Measurements from ENCODE around the gene MLLT1.
"Not testable (repeated sequence)": the region's sequence is repeated elsewhere in the genome, so short reads cannot be mapped to it uniquely, and the experiment has no call there.

Gene MLLT1, protein sequence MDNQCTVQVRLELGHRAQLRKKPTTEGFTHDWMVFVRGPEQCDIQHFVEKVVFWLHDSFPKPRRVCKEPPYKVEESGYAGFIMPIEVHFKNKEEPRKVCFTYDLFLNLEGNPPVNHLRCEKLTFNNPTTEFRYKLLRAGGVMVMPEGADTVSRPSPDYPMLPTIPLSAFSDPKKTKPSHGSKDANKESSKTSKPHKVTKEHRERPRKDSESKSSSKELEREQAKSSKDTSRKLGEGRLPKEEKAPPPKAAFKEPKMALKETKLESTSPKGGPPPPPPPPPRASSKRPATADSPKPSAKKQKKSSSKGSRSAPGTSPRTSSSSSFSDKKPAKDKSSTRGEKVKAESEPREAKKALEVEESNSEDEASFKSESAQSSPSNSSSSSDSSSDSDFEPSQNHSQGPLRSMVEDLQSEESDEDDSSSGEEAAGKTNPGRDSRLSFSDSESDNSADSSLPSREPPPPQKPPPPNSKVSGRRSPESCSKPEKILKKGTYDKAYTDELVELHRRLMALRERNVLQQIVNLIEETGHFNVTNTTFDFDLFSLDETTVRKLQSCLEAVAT

DNA sequence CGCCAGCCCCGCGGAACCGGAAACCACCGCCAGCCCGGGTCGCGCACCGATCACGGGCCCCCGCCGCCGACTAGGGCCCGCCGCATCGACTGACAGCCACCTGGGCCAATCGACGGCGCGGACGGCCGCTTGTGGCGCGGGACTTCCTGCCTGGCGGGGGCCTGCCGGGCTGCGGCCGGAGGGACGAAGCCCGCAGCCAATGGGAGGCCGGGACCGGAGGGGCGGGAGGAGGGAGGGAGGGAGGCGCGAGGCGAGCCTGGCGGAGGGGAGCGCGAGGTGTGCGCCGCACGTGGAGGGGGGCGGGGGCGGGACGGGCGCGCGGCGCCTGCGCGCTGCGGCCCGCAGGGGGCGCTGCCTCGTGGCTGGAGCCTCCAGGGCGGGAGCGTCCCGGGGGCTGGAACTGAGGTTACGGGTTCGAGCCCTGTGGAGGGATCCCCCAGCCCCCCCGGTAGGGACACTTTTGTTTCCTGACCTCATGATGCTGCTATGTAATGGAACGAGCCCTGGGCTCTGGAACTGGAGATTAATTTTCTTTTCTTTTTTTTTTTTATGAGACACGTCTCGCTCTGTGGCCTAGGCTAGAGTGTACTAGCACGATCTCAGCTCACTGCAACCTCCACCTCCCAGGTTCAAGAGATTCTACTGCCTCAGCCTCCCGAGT, at the start of gene MLLT1:
Gene MLLT1, minus strand, starts transcription at position 45 of the 661 bp plus-strand sequence. CDS start 191 bp downstream, outside the sequence.
- peak; percentile 98 for DNase-seq

DNA sequence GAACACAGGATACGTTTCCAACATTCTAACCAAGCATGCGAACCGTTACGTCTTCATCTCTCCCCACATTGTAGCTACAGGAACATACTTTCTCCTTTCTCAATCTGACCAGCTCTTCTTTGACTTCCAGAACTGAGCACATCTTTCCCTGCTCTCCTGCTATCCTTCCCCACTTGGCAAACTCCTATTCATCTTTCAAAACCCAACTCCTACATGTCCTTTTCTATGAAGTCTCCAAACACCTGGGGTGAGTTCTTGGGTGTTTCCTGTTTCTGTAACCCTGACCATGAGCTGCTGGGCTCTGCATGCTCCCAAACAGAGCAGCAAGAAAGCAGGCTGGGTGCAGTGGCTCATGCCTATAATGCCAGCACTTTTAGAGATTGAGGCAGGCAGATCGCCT, 47.0 kb upstream of the MLLT1 start:
- no peak for DNase-seq

DNA sequence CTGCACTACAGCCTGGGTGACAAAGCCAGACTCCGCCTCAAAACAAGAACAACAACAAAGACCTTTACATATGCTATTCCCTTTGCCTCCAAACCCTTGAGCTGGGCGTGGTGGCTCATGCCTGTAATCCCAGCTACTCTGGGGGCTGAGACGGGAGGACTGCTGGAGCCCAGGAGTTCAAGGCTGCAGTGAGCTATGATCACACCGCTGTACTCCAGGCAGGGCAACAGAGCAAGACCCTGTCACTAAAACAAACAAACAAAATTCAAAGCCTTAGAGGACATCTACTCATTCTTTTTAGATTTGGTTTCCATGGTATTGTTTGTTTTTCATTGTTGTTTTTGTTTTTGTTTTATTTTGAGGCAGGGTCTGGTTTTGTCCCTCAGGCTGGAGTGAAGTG, 45.8 kb upstream of the MLLT1 start:
- DNase-seq = no peak

DNA sequence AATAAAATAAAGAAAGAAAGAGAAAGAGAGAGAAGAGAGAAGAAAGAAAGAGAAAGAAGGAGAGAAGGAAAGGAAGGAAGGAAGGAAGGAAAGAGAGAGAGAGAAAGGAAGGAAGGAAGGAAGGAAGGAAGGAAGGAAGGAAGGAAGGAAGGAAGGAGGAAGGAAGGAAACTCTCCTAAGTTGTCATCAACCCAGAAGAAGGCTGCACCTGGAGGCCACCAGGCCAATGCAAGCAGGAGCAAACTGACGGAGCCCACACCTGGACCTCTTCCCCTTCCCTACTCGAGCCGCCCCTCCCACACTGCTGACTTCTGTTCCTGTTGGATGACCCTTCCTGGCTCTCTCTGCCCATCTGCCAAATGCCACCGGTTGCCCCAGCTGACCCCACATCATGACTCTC, 45.0 kb upstream of the MLLT1 start:
- no peak for DNase-seq

DNA sequence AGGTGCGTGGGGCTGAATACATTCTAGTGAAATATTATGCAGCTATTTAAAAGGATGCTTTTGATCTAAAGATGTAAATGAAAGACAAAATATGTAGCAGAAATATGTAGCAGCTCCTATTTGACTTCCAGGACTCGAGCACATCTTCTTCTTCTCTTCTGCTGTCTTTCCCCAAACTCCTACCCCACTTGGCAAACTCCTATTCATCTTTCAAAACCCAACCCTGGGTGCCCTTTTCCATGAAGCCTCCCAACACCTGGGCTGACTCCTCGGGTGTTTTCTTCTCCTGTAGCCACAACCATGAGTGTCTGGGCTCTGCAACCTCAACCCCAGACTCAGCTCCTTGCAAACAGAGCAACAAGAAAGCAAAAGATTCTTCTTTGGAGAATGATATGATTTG, 42.5 kb upstream of the MLLT1 start:
- DNase-seq = no peak

DNA sequence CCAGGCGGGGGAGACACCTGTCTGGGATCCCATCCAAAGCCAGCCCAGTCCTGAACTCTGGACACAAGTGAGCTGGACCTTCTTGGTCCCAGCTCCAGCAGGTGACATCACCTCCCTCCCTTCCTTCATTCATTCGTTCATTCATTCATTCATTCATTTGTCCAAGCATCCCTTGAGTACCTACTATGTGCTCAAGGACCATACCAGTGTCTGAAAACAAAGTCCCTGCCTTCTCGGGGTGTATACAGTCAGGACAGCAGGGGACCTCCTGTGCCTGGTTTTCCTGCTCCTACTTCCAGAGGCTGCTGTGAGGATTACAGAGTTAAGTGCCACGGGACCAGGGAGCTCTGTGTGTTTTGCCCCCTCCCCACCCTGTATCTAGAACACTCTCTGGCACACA, 39.6 kb upstream of the MLLT1 start:
- no peak for DNase-seq

DNA sequence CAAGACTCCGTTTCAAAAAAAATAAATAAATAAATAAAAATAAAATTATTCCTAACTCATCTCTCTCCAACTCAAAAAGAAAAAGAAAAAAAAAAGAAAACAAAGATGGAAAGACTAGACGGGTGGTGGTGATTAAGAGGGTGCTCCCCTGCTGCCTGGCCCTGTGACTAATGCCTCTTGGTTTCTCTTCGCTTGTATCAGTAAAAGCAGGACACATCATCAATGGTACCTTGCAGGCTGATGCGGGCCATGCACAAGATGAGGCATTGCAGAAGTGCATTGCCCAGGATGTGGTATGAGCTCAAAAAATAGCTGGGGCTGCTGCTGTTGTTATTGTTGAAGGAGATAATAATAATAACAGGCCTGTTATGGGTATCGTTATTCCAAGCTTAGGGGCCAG, 39.0 kb upstream of the MLLT1 start:
- no peak for DNase-seq

DNA sequence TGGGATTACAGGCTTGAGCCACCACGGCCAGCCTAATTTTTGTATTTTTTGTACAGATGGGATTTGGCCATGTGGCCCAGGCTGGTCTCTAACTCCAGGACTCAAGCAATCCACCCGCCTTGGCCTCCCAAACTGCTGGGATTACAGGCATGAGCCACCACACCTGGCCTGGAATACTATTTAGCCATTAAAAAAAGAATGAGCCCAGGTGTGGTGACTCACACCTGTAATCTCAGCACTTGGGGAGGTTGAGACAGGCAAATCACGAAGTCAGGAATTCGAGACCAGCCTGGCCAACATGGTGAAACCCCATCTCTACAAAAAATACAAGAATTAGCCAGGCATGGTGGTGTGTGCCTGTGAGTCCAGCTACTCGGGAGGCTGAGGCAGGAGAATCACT, 35.9 kb upstream of the MLLT1 start:
- not testable (repeated sequence) for DNase-seq

DNA sequence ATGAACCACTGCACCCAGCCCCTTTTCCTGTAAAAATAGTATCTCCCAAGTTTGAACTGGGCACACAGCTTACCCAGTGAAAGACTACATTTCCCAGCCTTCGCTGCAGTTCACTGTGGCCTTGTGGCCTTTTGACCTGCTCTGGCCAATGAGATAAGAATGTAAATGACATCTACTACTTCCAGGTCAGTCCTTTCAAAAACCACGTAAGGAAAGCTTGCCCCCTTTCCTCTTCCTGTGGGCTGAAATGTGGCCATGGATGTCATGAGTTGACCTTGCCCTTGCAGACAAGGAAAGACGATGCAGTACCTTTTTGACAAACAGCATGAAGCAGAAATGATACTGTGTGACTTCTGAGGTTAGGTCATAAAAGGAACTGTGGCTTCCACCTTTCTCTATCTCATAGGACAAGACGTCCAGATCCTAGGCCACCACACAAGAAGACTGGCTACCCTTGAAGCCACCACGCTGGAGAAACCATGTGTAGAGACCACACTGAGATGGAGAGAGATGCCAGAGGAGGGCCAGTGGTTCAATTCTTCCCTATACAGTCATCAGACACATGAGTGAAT, 33.7 kb upstream of the MLLT1 start:
- DNase-seq = peak; percentile 28

DNA sequence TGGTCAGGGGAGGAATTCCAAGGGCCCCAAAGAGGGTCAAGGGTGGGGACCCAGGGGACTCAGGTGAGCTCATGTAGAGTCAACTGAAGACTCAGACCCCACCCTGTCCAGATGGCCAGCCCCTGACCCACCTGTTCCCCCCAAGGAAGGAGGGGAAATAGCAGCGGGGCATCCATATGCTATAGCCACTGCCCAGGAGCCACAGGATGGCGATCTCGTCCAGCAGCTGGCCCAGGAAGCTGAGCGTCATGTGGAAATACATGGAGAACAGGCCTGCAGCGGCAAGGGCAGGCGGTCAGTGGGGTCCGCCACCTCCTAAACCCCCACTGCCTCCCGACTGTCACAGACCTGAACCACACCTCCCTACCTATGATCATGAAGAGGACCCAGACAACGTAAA, 32.2 kb upstream of the MLLT1 start:
- no peak for DNase-seq

DNA sequence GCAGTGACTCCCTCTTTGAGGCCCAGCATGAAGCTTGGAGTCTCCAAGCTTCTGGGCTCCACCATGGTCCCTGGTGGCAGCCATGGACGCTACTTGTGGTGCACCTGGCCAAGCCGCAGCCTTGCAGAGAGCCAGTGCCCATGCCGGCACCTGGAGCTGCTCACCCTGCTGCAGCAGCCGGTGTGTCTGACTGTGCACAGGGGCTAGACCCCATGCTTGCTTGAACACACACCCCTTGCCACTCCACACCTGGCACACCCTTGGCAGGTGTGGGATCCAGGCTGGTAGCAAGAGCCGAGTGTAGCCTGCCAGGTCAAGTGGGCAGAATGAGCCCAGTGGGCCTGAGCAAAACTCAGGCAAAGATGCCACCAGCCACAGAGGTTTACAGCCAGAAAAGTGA, 18.6 kb upstream of the MLLT1 start:
- no peak for DNase-seq

DNA sequence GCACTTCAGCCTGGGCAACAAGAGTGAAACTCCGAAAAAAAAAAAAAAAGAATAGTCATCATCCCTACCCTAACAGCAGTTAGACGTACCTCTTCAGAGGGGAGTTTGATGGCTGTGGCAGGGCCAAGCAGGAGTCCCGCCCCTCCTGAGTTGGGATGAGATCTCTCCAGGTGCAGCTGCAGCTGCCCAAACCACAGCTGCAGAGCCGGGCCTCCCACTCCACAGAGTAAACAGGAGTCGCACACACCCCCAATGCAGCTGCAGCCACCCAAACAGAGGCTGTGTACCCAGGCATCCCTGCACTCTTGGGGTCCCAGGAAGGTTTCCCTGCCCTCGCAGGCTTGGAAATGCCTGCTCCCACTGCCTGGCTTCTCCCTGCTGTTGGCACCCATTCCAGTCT, 17.4 kb upstream of the MLLT1 start:
- DNase-seq = no peak

DNA sequence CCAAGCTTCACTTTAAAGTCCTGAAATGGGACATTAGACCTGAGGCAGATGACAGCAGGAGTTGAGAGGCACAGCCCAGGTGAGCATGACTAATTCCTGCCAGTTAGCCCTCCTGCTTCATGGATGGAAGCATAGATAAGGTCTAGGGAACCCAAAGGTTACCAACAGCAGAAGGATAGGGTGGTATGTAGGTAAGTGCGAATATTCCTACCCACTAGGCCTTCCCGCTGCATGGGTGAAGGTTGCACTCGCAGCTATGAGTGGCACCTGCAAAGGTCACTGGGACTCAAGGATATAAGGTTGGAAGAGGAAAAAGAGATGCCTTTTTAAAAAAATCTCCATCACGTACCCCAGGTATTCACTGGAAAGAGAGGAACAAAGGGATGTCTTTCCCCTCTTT, 12.2 kb upstream of the MLLT1 start:
- peak; percentile 27 for DNase-seq

DNA sequence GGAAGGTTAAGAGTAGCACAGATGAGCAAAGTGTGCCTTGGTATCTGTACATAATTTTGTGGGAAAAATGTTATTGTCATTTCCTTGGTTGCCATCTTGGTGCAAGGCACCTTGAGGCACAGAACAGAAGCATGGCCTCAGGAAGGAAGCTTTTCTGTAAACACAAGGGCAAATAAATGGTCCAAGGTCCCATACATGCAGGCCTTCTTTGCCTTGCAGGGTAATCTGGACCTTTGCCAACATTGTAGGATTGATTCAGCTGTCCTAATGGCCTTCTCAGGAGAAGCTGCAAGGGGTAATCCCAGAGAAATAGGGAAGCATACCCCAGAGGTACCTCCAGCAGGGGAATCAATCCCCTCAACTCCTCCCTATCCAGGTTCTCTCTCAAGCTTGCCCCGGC, 9.0 kb upstream of the MLLT1 start:
- no peak for DNase-seq

DNA sequence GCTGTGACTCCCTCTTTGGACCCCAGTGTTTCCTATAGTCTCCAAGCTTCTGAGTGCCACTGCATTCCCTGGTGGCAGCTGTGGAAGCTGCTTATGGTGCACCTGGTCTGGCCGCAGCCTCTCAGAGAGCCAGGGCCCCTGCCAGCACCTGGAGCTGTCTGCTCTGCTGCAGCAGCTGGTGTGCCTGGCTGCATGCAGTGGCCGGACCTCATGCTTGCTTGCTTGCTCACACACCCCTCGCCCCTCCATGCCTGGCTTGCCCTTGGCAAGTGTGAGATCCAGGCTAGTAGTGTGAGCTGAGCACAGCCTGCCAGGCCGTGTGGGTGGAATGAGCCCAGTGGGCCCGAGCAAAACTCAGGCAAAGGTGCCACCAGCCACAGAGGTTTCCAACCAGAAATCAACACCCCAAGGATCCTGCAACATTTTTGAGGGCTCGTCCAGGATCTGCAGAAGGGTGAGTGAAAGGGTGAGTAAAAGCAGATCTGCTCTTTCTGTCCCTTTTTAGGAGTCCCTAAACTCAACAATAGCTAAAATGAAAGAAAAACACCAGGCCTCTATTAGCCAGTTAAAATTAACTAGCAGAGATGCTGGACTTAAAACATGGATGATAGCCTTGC, 7.6 kb upstream of the MLLT1 start:
- DNase-seq = no peak

DNA sequence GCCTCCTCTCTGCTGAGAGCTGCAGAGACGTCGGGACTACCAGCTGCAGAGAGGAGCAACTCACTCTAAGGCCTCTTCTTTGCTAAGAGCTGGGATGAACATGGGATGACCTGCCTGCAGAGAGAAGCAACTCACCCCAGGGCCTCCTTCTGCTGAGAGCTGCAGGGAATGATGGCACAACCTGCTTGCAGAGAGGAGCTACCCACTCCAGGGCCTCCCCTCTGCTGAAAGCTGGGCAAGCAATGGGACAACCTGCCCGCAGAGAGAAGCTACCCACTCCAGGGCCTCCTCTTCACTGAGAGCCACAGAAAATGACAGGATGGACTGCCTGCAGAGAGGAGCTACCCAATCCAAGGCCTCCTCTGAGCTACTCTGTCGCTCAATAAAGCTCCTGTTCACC, 6.9 kb upstream of the MLLT1 start:
- DNase-seq = no peak

DNA sequence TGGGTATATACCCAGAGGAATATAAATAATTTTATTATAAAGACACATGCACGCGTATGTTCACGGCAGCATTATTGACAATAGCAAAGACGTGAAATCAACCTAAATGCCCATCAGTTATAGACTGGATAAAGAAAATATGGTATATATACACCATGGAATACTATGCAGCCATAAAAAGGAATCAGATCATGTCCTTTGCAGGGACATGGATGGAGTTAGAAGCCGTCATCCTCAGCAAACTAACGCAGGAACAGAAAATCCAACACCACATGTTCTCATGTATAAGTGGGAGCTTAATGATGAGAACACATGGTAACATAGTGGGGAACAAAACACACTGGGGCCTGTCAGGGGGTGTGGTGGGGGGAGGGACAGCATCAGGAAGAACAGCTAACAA, 2.6 kb upstream of the MLLT1 start:
- not testable (repeated sequence) for DNase-seq

DNA sequence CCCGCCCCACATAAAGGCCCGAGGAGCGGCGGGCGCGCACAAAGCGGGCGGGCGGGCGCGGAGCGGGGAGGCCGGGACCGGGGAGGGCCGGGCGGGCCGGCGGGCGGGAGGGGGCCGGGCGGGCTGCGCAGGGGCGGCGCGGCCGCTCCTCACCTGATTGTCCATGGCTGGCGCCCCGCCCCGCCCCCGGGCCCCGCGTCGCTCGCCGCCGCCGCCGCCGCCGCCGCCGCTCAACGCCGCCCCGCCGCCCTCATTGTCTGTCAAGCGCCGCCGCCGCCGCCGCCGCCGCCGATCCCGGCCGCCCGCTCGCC, 200 bp downstream of the MLLT1 start:
- DNase-seq = no peak

DNA sequence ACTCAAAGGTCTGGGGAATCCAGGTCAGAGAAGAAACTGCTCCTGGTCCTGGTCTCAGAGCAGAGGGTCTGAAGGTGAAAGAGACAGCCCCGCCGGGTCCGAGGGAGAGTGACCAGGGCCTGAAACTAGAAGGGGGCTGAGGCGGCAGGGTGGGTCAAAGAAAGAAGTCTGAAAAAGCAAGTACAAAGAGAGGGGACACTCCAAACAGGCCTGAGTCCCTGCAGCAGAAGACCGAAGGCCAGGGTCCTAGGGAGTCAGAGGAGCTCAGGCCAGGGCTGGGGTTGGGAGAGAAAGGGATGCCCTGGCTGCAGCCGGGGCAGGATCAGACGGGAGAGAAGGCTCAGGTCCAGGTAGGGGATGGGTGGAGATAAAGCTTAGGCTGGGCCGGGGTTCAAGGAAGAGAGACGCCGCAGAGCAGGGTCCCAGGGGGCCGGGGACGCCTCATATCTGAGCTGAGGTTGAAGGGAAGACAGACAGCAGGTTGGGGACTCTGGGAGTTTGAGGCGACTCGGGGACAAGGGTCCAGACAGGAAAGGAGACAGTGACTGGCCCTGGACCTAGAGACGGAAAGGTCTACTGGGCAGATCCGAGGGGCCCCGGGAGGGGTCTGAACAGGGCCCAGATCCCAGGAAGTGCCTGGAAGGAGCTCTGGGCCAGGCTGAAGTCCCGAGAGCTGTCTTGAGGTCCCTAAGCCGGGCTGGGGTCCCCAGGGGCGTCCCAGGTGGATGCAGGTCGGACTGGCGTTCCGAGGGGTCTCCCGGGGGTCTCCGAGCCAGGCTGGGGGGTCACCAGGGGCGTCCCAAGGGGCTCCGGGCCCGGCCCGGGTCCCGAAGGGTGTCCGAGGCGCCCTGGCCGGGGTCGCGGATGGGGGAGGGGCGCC, 795 bp downstream of the MLLT1 start:
- DNase-seq = no peak

DNA sequence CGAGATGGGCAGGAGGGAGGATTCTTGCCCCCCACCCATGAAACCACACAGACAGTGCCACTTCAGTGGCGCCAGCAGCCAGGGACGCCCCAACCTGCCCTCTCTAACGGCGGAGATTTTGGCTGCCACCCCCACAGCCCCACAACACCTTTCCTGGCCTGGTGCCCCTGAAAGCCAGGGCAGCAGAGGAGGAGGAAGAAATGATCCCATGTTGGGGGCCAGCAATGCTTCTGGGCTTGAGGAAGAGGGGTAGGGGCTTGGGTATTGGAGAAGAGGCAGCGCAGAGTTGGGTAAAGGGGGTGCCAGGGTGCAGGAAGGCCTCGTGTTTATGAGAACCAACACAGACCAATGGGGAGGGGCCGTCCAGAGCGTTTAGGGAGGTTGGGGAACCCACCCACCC, 1.7 kb downstream of the MLLT1 start:
- DNase-seq = no peak

DNA sequence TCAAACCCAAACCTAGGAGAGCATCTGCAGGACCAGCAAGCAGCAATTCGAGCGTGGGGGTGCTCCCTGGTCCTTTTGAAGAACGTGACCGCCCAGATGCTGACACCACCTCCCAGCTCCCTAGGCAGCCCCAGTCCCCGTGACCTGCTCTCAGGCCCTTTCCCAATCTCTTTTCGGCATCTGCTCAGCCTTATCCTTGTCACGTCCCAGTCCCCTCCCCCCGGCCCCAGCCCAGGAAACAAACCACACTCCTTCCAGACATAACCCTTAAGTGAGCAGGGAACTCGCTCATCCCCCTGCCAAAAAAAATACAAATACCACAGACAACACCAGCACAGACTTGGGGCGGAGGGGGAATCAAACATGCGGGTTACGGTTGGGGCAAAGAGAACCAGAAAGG, 3.3 kb downstream of the MLLT1 start:
- peak; percentile 44 for DNase-seq

DNA sequence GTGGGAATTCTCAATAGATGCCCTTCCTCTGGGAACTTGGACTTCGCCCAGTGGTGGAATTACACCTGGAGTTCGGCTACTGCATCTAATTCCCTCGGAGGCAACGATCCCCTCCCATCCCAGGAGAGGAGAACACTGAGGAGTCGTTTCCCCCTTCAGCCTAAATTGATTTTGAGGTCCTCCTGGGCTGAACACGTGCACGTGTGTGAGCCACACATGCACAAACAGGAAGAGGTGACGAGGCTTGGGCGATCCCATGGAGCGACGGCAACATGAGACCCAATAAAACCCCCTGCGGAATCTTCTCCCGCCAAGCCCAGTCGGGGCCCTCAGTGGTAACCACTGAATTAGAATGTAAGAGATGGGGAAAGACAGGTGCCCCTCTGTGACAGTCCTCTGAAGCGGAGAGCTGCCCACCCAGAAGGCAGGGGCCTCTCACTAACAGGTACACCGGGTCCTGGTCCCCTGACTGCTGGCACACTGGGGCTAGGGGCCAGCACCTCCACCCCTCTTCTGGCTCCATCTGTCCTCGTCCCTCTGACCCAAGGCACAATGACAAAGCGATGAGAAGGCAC, 4.5 kb downstream of the MLLT1 start:
- no peak for DNase-seq
